GM19438 (cell line): ENCODE data around the gene PRKCQ.

Experiments used
- ATAC-seq: cut with Tn5 transposase; IDR thresholded peaks from one replicate; pipeline ENCODE4 v1.9.1; 2021; ENCODE audit warnings: low read depth; ENCODE audit not compliant: unreplicated experiment

Gene PRKCQ

DNA sequence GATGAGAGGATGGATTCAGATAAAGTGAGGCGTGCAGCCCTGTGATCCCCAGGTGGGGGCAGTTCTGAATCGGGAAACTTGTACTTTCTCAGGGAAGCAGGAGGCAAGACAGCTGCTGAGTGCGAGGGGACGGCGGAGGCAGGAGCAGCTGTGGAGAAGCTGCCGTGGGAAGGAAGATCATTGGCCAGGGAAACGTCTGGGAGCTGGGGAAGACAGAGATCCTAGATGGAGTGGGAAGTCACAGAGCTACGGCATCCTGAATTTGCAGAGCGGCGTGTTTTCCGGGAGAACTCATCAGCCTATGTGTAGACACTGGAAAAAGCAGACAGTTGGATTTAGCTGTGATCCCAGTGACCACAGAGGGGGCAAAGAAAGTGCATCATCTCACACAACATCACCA lies 9.2 kb downstream of the PRKCQ start:
- ATAC-seq, result no peak

DNA sequence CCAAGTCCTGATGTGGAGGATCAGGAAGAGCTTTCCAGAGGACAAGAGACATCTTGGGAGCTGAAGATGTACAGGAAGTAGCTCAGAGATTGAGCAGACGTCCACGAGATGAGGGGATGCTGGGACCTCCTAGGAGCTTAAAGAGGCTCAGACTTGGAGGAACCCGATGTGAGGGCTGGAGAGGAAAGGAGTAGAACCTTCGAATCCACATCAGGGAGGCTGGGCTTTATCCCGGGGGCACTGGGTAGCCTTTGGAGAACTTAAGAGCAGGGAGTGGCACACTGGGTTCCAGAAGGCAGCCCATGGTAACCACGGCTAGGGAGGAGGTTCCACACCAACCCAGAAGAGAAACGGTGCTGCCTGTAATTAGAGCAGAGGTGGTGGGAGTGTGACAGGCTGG lies 10.8 kb downstream of the PRKCQ start:
- ATAC-seq, result no peak

DNA sequence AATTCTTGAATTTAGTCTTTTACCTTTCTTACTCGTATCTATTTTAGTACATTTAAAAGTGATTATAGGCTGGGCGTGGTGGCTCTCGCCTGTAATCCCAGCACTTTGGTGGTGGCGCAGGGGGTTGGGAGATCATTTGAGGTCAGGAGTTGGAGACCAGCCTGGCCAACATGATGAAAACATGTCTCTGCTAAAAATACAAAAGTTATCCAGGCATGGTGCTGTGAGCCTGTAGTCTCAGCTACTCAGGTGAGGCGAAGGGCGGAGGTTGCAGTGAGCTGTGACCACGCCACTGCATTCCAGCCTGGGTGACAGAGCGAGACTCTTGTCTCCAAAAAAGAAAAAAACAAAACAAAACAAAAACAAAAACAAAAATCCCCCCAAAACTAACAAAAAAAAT lies 12.2 kb downstream of the PRKCQ start:
- no peak for ATAC-seq

DNA sequence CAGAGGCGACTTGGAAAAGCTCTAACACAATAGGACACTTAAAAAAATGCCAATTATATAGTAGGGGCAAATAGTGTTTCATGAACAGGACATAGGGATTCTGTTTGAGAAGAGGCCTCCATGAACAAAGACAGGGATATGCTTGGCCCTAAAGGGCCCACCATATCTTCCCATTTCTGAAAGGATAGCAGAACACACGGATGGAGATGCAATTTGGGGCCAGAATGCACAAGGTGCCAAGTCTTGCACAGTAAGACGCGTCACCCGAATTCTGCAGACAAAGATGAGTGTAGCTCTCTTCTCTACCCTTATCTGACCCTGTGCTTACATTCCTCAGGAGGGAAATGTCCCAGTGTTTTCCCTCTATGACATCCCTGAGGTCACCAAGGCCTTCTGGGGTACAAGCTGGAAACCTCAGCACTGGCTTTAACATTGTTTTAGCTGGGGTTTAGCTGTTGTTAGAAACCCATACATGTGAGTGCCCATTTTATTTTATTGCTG lies 12.8 kb downstream of the PRKCQ start:
- ATAC-seq, result no peak

DNA sequence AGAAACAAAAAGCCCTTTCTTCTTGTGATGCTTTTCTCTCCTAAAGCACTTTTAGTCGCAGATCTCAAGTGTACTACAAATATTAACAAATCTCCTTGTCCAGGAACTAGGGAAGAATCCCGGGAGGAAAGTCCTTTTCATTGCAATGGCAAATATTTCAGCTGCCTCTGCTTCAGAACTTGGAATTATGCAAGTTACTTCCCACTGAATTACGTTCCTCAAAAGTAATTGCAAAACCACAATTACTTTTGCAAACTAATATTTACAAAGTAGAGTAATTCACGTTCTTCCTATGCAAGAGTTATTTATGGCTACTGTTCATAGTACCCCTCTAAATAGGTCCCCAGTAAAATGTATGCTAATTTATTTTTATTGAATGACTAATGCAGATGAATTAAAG lies 14.5 kb downstream of the PRKCQ start:
- ATAC-seq, result no peak

DNA sequence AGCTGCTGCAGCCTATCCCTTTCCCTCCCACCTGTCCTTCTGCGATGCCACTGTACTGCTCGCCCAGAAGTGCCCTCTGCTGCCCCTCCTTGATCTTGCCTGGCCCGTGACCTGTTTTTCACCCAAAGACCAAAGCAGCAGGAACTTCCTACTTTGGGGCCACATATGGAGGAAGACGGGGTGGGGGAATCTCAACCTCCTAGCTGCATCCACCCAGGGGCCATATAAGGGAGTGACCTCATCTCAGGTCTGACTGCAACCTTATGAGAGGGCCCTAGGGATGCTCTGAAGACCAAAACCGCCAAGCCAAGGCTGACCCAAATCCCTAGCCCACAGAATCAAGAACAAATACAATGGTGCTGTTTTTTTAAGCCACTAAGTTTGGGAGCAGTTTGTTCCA lies 15.7 kb downstream of the PRKCQ start:
- no peak for ATAC-seq

DNA sequence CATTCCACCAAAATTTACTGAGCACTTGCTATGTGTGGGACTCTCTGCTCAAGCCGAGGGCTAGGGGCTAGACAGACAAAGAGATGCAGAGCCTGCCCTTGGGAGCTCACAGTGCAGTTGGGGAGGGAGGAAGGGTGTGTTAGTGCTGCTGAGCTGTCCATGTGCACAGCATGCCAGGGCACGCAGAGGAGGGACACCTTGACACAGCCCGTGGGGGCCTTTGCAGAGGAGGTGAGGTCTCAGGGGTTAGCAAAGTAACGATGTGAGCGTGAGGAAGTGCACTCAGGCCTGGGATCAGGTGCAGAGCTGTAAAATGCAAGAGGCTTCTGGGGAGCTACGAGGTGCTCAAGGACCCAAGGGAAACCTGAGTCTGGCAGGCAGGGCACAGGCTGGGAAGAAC lies 16.3 kb downstream of the PRKCQ start:
- no peak for ATAC-seq

DNA sequence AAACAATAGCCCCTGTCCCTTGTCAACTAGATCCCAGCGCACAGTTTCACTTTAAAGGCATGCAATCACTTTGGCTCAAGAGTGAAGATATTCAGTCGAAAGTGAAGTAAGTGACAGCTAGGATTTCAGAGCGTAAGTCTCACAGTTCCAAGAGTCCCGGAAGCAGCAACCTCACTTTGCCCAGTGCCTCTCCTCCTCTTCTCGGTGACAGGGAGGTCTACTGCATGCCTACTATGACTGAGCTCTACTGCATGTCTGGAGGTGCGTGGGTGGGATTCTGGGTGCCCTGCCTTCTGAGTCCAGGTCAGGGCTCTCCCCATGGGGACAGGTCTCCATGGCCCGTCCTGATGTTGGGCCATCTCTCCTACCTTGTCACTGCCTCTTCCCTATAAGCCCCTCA lies 17.0 kb downstream of the PRKCQ start:
- no peak for ATAC-seq

DNA sequence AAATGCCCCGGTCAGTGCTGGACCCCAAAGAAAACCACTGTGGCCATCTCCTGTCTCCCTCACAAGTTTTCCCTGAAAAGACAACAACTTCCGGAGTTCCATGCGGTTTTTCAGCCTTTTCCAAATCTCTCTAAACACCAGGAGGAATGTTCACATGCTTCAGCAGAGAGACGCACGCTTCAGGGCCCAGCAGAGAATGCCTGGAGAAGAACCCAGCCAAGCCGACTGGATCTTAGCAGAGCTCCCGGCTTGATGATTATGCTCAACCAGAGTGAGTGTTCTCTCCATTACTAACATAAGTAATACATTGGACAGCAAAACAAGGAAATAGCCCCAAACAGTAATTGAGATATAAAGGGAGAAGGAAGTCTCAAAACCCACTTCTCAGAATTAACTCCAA lies 17.9 kb downstream of the PRKCQ start:
- ATAC-seq, result no peak

DNA sequence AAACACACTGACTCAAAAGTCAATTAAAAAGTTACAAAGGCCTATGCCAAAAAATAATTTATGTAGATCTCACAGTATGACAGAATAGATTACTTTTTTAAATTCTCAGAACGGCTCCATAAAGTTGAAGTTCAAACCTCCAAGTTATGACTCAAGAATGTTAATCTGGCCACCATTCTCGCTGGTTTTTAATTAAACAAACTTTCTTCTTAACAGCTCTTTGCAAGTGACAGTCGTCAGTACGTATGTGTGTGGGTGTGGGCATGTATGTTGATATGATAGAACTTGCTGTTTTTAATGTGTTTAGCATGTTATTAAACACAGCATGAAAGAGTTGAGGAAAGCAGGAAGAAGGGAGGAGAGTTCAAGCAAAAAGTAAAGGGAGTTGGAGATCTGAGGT lies 18.5 kb downstream of the PRKCQ start:
- ATAC-seq, result no peak

DNA sequence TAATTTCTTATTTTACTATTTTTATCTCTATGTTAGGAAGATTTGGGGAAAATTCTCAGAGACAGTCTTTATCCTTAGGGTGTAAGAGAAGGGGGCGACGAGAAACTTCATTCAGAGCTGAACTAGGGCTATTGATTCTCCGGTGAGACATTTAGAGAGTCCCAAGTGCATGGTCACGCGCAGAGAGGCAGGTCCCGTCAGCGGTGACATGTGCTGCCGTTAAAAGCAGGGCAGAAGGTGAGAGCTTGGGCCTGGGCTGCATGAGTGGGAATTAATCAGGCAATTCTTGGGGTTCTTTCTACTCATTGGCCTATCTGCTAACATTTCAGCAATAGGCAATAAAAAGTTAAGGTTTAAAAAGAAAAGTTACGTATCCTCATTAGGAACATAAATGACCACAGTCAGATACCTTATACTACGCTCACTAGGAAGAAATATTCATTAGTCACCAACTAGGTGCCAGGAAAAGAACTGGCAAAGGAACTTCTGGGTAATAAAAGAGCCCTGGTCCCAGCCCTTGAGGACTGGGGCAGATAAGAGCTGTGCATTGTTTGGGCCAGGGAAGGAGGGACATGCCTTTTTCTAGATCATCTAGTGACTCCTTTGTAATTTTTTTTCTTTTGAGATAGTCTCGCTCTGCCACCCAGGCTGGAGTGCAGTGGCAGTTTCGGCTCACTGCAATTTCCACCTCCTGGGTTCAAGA lies 21.2 kb downstream of the PRKCQ start:
- ATAC-seq, result no peak

DNA sequence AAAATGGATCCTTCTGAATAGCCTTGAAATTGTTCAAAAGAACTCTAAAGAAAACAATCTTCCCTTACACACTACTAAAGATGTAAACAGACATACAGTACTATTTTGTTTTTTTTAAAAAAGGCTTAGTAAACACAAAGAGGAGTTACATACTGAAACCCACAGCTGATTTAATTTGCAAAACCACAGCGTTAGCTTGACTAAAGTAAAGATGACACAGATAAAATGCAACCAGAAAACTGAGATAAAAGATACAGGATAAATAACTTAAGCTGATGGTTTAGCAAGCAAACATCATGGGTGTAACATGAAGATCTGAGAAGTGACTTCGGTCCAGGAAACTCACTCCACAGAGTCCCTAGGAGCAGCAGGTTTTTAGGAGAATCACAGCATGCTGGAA lies 21.8 kb downstream of the PRKCQ start:
- ATAC-seq, result no peak

DNA sequence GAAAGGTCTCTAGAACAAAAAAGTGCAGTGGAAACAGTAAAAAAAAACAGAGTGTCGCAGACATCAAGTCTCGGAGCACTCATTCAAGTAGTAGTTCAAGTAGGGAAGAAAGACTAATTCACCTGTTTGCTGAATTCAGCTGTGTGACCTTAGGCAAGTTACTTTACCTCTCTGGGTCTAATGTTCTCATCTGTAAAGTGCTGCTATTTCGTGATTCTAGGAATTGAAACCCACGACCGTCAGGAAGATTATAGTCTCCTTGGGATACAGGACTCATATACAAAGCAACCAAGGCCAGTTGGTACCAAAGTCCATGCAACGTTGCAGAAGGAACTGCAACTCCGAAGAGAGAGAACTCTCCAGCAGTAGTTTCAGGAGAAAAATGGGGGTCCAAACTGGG lies 26.1 kb downstream of the PRKCQ start:
- ATAC-seq, result no peak

DNA sequence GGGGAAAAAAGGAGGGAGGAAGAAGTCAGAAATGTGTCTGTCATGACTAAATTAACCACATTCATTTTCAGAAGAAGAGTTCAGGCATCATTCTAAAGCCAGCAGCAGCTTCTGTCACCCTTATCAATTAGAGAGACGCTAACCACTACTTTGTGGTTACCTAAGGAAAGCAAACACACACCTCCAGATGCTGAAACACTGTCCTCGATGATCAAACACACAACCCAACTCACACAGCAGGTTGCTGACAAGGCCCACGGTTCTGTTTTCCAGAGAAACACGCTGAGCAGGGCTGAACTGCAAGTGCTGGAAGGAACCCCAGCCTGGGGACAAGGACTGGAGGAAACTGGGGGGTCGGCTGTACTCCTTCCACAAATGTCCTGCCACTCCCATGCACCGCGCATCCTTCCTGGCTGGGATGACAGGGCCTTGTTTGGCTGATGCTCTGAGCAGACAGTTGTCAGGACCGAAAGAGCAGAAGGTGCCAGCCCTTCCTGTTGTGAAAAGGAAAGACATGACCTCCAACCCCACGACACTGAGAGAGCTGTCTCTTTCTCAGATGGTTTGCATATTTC lies 36.6 kb downstream of the PRKCQ start:
- ATAC-seq, result no peak

DNA sequence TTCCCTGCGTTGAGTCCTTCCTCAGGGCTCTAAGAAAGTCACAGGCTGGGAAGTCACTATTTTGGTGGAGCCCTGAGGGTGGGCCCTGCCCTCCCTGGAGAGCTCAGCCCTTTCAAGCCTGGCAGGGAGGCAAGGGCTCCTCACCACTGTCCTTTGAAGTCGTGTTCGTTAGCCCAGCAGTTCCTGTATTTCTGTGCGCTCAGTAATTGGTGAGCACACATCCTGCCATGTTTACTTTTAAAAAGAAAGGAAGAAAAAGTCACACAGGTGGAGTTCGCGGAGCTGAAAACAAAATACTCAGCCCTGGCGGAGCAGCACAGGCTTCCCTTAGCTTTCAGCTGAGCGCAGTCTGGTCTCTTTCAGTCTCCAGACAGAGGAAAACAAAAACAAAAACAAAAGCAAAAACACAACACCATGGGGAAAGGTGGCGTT lies 37.1 kb downstream of the PRKCQ start:
- ATAC-seq, result no peak

DNA sequence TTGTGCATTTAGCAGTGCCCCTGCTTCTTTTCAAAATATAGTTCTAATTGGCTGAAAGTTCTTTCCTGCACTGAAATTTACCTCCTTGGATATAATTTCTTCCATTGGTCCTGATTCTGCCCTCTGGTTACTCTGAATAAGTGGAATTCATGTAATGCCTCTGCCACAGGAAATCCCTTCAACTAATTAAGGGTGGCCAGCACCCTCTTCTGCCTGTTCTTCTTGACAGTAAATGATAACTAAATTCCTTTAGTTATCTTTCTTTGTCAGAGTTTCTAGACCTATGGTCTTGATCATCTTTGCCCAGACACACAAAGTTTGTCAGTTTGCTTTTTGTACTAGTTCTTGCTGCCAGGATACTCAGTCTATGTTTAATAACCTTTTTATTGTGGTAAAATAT lies 40.2 kb downstream of the PRKCQ start:
- ATAC-seq, result no peak

DNA sequence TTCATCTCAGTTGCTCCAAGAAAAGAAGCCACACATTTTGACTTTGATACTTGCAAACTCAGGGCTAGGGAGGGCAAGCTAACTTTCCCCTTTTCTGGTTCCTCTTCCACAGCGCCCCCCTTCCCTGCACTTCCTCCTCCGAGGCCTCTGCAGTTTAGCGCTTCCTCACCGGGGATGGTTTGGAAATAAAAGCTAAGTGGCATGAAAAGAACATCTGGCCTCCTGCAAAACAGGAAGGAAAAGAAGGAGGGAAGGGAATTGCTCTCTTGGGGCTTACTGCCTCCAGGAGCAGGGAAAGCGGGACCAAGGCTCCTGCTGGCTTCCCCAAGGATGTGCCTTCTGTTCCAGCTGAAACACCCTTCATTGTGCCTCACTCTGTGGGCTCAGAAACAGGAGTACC lies 42.3 kb downstream of the PRKCQ start:
- no peak for ATAC-seq

DNA sequence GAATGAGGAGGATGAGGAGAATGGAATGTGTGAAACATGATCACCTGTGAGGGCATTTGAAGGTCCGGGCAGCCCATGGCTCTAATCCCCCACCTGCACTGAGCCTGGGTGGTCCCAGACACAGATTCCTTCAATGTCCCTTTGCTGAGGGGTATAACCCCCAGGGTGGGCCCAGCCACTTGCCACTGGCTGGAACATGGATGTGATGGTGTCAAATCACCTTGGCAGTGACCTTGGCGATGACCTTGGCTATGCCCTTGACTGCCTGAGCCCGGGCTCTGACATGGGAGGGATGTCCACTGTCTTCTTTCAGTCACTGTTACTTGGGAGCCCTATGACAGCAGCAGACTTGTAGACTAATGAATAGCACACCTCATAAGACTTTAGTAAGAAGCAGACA lies 44.0 kb downstream of the PRKCQ start:
- ATAC-seq, result no peak

DNA sequence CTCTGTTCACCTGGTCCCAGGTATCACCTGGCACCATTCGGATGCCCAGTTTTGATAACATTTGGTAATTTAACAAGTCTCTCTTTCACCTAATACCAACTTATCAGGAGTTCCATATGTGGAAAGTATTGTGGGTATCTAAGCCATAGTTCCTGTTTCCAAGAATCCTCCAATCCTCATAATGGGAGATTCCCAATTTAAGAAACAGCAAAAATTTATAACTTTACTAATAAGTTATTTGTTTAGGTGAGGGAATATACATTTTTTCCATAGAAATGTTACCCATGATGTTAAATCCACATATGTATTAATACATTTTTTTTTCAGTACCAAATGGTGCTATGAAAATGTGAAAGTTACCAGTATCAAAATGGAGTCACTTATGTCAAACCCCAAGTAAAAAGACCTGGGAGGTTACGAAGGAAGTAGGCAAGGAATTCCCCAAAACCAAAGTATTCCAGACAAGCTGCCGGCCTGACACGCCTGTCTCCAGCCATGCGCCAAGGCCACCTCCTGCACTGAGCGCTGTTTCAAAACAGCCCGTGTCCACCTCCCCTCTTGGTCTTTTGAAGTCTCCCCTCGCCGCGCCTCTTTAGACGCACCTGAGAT lies 44.8 kb downstream of the PRKCQ start:
- no peak for ATAC-seq

DNA sequence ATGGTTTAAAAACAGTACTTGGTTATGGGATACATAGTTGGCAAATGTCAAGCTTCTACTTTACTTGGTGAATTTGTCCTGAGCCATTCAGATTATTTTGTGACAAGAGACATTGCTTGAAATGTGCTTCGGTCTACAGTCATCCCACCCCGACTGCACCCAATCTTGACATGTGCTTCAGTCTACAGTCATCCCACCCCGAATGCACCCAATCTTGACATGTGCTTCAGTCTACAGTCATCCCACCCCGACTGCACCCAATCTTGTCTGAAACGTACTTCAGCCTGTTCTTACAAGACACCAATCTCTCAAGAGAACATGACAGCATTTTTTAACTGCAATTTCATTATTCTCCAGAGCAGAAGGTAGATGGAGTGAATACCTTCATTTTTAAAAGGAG lies 47.8 kb downstream of the PRKCQ start:
- ATAC-seq, result no peak

DNA sequence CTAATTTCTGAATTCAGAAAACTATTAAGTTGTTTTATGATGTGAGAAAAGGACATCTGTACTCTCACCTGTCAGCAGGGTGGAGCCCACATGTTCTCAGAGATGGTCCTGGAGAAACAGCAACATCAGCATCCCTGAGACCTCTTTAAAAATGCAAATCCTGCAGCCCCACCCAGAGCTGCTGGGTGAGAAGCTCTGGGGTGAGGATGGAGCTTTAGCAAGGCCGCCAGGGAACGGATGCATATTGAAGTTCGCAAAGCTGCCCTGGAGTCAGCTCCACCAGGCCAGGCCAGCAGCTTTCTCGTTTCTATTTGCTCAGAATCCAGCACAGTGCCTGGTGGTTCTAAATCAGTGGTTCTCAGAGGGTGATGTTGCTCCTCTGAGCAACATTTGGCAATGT lies 49.1 kb downstream of the PRKCQ start:
- no peak for ATAC-seq

DNA sequence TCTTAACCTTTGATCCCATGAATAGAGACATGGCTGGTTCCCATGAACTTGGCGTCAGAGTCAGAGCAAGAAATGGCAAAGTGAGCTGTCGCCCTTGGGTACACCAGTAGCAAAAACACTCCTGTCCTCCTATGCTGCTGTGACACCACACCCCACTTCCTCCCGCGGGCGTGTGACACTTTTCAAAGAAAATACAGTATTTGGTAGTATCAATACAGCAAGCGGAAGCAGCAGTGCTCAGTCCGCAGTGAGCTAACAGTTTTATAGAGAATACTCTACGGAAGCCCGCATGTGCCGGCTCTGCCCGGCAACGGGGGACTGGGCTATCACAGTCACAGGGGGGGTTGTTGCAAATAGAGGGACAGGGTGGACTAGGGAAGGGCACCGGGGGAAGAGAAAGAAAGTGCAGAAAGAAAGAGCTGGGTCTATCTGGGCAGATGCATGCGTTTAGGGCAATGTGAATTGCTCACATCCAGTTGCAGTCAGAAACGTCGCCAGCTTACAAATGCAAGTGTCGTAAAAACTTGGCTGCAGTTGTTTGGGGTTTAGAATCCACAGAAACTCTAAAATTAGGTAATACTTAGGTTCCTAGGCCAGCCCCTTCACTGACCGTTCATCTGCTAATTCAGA lies 49.8 kb downstream of the PRKCQ start:
- ATAC-seq, result no peak
